Activated CD4-positive, alpha-beta memory T cell treated with anti-CD3 and anti-CD28 coated beads for 36 hours (primary cell): ENCODE measurements around the gene PPP1R12A. TPM values are rescaled to one million over a fixed set of nuclear protein-coding genes. Genes with fewer than 3 reads are reported as not detected.

ENCODE experiments used
- CTCF ChIA-PET: fragments of 350-600 bp; sonication (Branson Sonifier 250); formaldehyde crosslinking; loops from one replicate; lab custom pipeline; 2021; ENCODE audit warnings: antibody characterized with exemption, inconsistent platforms; lab: Charles Lee
- POLR2A ChIA-PET: fragments of 350-600 bp; sonication (Branson Sonifier 250); formaldehyde crosslinking; loops from one replicate; lab custom pipeline; 2021; ENCODE audit warnings: antibody characterized with exemption; lab: Charles Lee
- DNase-seq: peaks from one replicate; pipeline ENCODE4 v3.0.0-alpha.2; 2020
- H3K27ac Mint-ChIP-seq: one replicate; pipeline ENCODE4 v1.8.0; 2021; ENCODE audit warnings: mixed read lengths
- H3K27me3 Mint-ChIP-seq: one replicate; pipeline ENCODE4 v1.8.0; 2021; ENCODE audit warnings: mixed read lengths
- H3K36me3 Mint-ChIP-seq: one replicate; pipeline ENCODE4 v1.8.0; 2021; ENCODE audit warnings: mixed read lengths
- H3K4me1 Mint-ChIP-seq: one replicate; pipeline ENCODE4 v1.8.0; 2021; ENCODE audit warnings: low read depth, mixed read lengths
- H3K4me3 Mint-ChIP-seq: one replicate; pipeline ENCODE4 v1.8.0; 2021; ENCODE audit warnings: mild to moderate bottlenecking, mixed read lengths
- H3K9me3 Mint-ChIP-seq: one replicate; pipeline ENCODE4 v1.8.0; 2021; ENCODE audit warnings: mixed read lengths
- intact Hi-C: fragments of 100-400 bp; cut with micrococcal nuclease; formaldehyde crosslinking; loops from one replicate; pipeline ENCODE4 v1.15.1; 2023
- total RNA-seq, 2 experiments: library from RNA; stranded (reverse); gene quantifications; one replicate each; pipeline ENCODE4 v1.2.3, GENCODE V29; 2021

Gene PPP1R12A
- total RNA-seq, 2 experiments from 2014 or later = 74.5 to 75.7 TPM

- ChIA-PET POLR2A (no interaction called here), CTCF (interaction anchor here (1.6 kb wide), 1 partner anchor 25 kb away, joined by 3 read pairs; no protein-coding TSS in a partner anchor)
- Mint-ChIP-seq H3K4me1 (peaks cover 58% of the 10 kb centered on the region), H3K4me3 (no peak overlapping the region), H3K9me3 (no peaks in the 10 kb centered on the region), H3K27me3 (no peaks in the 10 kb centered on the region), H3K36me3 (no peaks in the 10 kb centered on the region), H3K27ac (no peak overlapping the region)
- DNase-seq = no peak
- intact Hi-C loops = no loop called here
Measured at GRCh38 chr12:79911889-79912656, 22.8 kb downstream of the PPP1R12A start.

GRCh38 chr12:79908366-79908765 is 26.5 kb downstream of the PPP1R12A start:
- H3K27me3 Mint-ChIP-seq = no peaks in the 10 kb centered on the region
- no peaks in the 10 kb centered on the region for H3K9me3 Mint-ChIP-seq
- POLR2A ChIA-PET = no interaction called here
- peaks cover 46% of the 10 kb centered on the region for H3K4me1 Mint-ChIP-seq
- H3K36me3 Mint-ChIP-seq = no peaks in the 10 kb centered on the region
- H3K27ac Mint-ChIP-seq = no peak overlapping the region
- intact Hi-C loops = loop anchor here (2.0 kb wide), 1 partner anchor 20 kb away; no protein-coding TSS in a partner anchor
- DNase-seq = no peak
- H3K4me3 Mint-ChIP-seq = no peak overlapping the region
- CTCF ChIA-PET = interaction anchor here (0.5 to 1.5 kb wide), 2 partner anchors 11 to 623 kb away, joined by 3 to 5 read pairs; no protein-coding TSS in a partner anchor

GRCh38 chr12:79901506-79901905 is 33.4 kb downstream of the PPP1R12A start:
- intact Hi-C loops = no loop called here
- POLR2A ChIA-PET = no interaction called here
- no peak for DNase-seq
- Mint-ChIP-seq H3K27ac (no peak overlapping the region), H3K9me3 (no peaks in the 10 kb centered on the region), H3K4me1 (peaks cover 62% of the 10 kb centered on the region), H3K4me3 (no peak overlapping the region), H3K27me3 (no peaks in the 10 kb centered on the region), H3K36me3 (peaks cover 2% of the 10 kb centered on the region)
- CTCF ChIA-PET = no interaction called here

GRCh38 chr12:79900951-79901350 is 33.9 kb downstream of the PPP1R12A start:
- no peak overlapping the region for H3K27ac Mint-ChIP-seq
- DNase-seq = no peak
- no peaks in the 10 kb centered on the region for H3K9me3 Mint-ChIP-seq
- H3K36me3 Mint-ChIP-seq = peaks cover 2% of the 10 kb centered on the region
- H3K27me3 Mint-ChIP-seq = no peaks in the 10 kb centered on the region
- H3K4me1 Mint-ChIP-seq = peaks cover 65% of the 10 kb centered on the region
- intact Hi-C loops = no loop called here
- CTCF ChIA-PET = no interaction called here
- POLR2A ChIA-PET = no interaction called here
- no peak overlapping the region for H3K4me3 Mint-ChIP-seq

- Mint-ChIP-seq H3K4me1 (peaks cover 66% of the 10 kb centered on the region), H3K27me3 (no peaks in the 10 kb centered on the region)
- POLR2A ChIA-PET = no interaction called here
Measured at GRCh38 chr12:79900199-79900598, 34.7 kb downstream of the PPP1R12A start.

GRCh38 chr12:79897617-79898016 is 37.3 kb downstream of the PPP1R12A start:
- Mint-ChIP-seq H3K9me3 (no peaks in the 10 kb centered on the region), H3K36me3 (no peaks in the 10 kb centered on the region), H3K27ac (no peak overlapping the region), H3K27me3 (no peaks in the 10 kb centered on the region), H3K4me3 (no peak overlapping the region), H3K4me1 (peaks cover 65% of the 10 kb centered on the region)
- intact Hi-C loops = no loop called here
- ChIA-PET POLR2A (no interaction called here), CTCF (no interaction called here)
- no peak for DNase-seq

More at GRCh38 chr12:79900199-79900598, 34.7 kb downstream of the PPP1R12A start:
- Mint-ChIP-seq H3K4me3 (no peak overlapping the region), H3K9me3 (no peaks in the 10 kb centered on the region), H3K27ac (no peak overlapping the region), H3K36me3 (peaks cover 2% of the 10 kb centered on the region)
- CTCF ChIA-PET = no interaction called here
- DNase-seq = no peak
- intact Hi-C loops = no loop called here

GRCh38 chr12:79895804-79896203 is 39.1 kb downstream of the PPP1R12A start:
- ChIA-PET POLR2A (interaction anchor here (1.1 kb wide), 1 partner anchor 38 kb away, joined by 3 read pairs; no protein-coding TSS in a partner anchor), CTCF (no interaction called here)
- Mint-ChIP-seq H3K27ac (no peak overlapping the region), H3K9me3 (peaks cover 2% of the 10 kb centered on the region), H3K4me1 (peaks cover 61% of the 10 kb centered on the region), H3K36me3 (peaks cover 6% of the 10 kb centered on the region), H3K4me3 (no peak overlapping the region), H3K27me3 (no peaks in the 10 kb centered on the region)
- no peak for DNase-seq
- intact Hi-C loops = no loop called here

GRCh38 chr12:79895071-79895470 is 39.8 kb downstream of the PPP1R12A start:
- intact Hi-C loops = no loop called here
- DNase-seq = no peak
- Mint-ChIP-seq H3K9me3 (peaks cover 2% of the 10 kb centered on the region), H3K36me3 (peaks cover 6% of the 10 kb centered on the region), H3K27me3 (no peaks in the 10 kb centered on the region), H3K4me3 (no peak overlapping the region), H3K4me1 (peaks cover 57% of the 10 kb centered on the region), H3K27ac (no peak overlapping the region)
- CTCF ChIA-PET = no interaction called here
- POLR2A ChIA-PET = interaction anchor here (1.1 kb wide), 1 partner anchor 39 kb away, joined by 3 read pairs; no protein-coding TSS in a partner anchor

- ChIA-PET CTCF (interaction anchor here (0.6 to 0.7 kb wide), 2 partner anchors 140 to 159 kb away, joined by 3 read pairs; no protein-coding TSS in a partner anchor), POLR2A (no interaction called here)
- peaks cover 6% of the 10 kb centered on the region for H3K36me3 Mint-ChIP-seq
- no peaks in the 10 kb centered on the region for H3K27me3 Mint-ChIP-seq
- DNase-seq = no peak
- H3K4me3 Mint-ChIP-seq = no peak overlapping the region
- intact Hi-C loops = no loop called here
- no peak overlapping the region for H3K27ac Mint-ChIP-seq
- peaks cover 2% of the 10 kb centered on the region for H3K9me3 Mint-ChIP-seq
- H3K4me1 Mint-ChIP-seq = peaks cover 57% of the 10 kb centered on the region
Measured at GRCh38 chr12:79891506-79892162, 43.3 kb downstream of the PPP1R12A start.

- DNase-seq = no peak
- CTCF ChIA-PET = interaction anchor here (0.7 to 2.7 kb wide), 5 partner anchors 44 to 121 kb away, joined by 3 to 11 read pairs (median 3); no protein-coding TSS in a partner anchor
- intact Hi-C loops = loop anchor here (1.0 kb wide), 2 partner anchors 47 to 298 kb away; partner anchors contain the start of gene PPP1R12A
- H3K27me3 Mint-ChIP-seq = no peaks in the 10 kb centered on the region
- POLR2A ChIA-PET = no interaction called here
- H3K9me3 Mint-ChIP-seq = peaks cover 2% of the 10 kb centered on the region
- H3K36me3 Mint-ChIP-seq = peaks cover 6% of the 10 kb centered on the region
- no peak overlapping the region for H3K4me3 Mint-ChIP-seq
- H3K4me1 Mint-ChIP-seq = peaks cover 53% of the 10 kb centered on the region
- H3K27ac Mint-ChIP-seq = no peak overlapping the region
Measured at GRCh38 chr12:79887890-79888289, 47.0 kb downstream of the PPP1R12A start.

- DNase-seq = no peak
- Mint-ChIP-seq H3K9me3 (peaks cover 2% of the 10 kb centered on the region), H3K36me3 (peaks cover 4% of the 10 kb centered on the region), H3K27me3 (no peaks in the 10 kb centered on the region), H3K27ac (no peak overlapping the region), H3K4me1 (peaks cover 59% of the 10 kb centered on the region), H3K4me3 (no peak overlapping the region)
- ChIA-PET CTCF (interaction anchor here (0.7 to 2.7 kb wide), 7 partner anchors 14 to 74 kb away, joined by 3 to 11 read pairs (median 3); no protein-coding TSS in a partner anchor), POLR2A (interaction anchor here (0.7 kb wide), 1 partner anchor 49 kb away, joined by 3 read pairs; no protein-coding TSS in a partner anchor)
- intact Hi-C loops = loop anchor here (1.0 kb wide), 2 partner anchors 48 to 299 kb away; partner anchors contain the start of gene PPP1R12A
Measured at GRCh38 chr12:79886917-79887519, 47.9 kb downstream of the PPP1R12A start.
